Gastrocnemius medialis (tissue), 4 donors: Measurements from ENCODE around the gene TMEM51. TPM values are rescaled to one million over a fixed set of nuclear protein-coding genes. Genes with fewer than 3 reads are reported as not detected.

Source experiments
- ATAC-seq, 2 donors: fragments of 150-250 bp; one replicate each; pipeline ENCODE4 v1.9.1; 2016
- DNase-seq, 2 donors: peaks; one replicate each; pipeline ENCODE4 v3.0.0-alpha.2; 2019
- H3K27ac ChIP-seq, 4 donors: fragments of 200-600 bp; sonication (generic); 1 replicate in 1 of 4; 2 replicates in 3 of 4; pipeline ENCODE4 v1.5.1; 2016 to 2018; ENCODE audit warnings: mild to moderate bottlenecking in 2 of 4, moderate library complexity in 1 of 4
- H3K27me3 ChIP-seq, 3 donors: fragments of 200-600 bp; sonication (generic) in 2 of 3; 1 replicate in 1 of 3; 2 replicates in 2 of 3; pipeline versions ENCODE4 v1.5.1 to v1.6.0; 2016 to 2019; ENCODE audit warnings: mild to moderate bottlenecking in 1 of 3, moderate library complexity in 1 of 3
- H3K36me3 ChIP-seq, 2 donors: fragments of 200-600 bp; sonication (generic) in 1 of 2; one replicate each; pipeline ENCODE4 v1.5.1; 2017 to 2018
- H3K4me1 ChIP-seq, 2 donors: fragments of 200-600 bp; sonication (generic) in 1 of 2; one replicate each; pipeline ENCODE4 v1.5.1; 2016 to 2017; ENCODE audit warnings: mild to moderate bottlenecking in 2 of 2
- H3K4me3 ChIP-seq, 4 donors: fragments of 200-600 bp; sonication (generic) in 3 of 4; 1 replicate in 1 of 4; 2 replicates in 3 of 4; pipeline ENCODE4 v1.5.1; 2016 to 2019; ENCODE audit warnings: mild to moderate bottlenecking in 2 of 4
- H3K9me3 ChIP-seq, 3 donors: fragments of 200-600 bp; sonication (generic) in 2 of 3; 1 replicate in 1 of 3; 2 replicates in 2 of 3; pipeline ENCODE4 v1.5.1; 2016 to 2019
- POLR2A ChIP-seq, 2 donors: fragments of 450-650 bp; IDR thresholded peaks; one replicate each; pipeline ENCODE4 v1.6.1; 2017; ENCODE audit warnings: antibody characterized with exemption in 2 of 2, mild to moderate bottlenecking in 2 of 2, moderate library complexity in 2 of 2
- in situ Hi-C, 4 donors: fragments of 200-750 bp; cut with MboI; loops; one replicate each; pipeline versions ENCODE4 v1.15.0 to v1.8.0; 2017; ENCODE audit warnings: low sequenced_read_pairs in 4 of 4
- intact Hi-C: fragments of 100-400 bp; cut with DNase I; formaldehyde crosslinking; loops from one replicate; pipeline ENCODE4 v1.15.1; 2023; ENCODE audit warnings: low total_unique reads
- total RNA-seq, 4 donors: library from RNA; depleted of rRNA; stranded (reverse); fragments of >200 nt; gene quantifications; one replicate each; pipeline versions ENCODE4 v1.1.0 to v1.2.3, GENCODE V29; 2016
- TF ChIP-seq, protein P1 (sequence below), 5 experiments: fragments of 450-650 bp in 3 of 5; fragments of 200-600 bp in 2 of 5; sonication (generic) in 2 of 5; IDR thresholded peaks in 4 of 5; conservative IDR thresholded peaks in 1 of 5; 1 replicate in 4 of 5; 2 replicates in 1 of 5; pipeline ENCODE4 v1.5.1; 2016 to 2019; ENCODE audit warnings: antibody characterized with exemption in 5 of 5, mild to moderate bottlenecking in 3 of 5, moderate library complexity in 3 of 5

TMEM51 gene
- total RNA-seq, 4 donors from 2014 or later: 0.73 to 2.7 (median 1.8) TPM; not detected in 1

DNA sequence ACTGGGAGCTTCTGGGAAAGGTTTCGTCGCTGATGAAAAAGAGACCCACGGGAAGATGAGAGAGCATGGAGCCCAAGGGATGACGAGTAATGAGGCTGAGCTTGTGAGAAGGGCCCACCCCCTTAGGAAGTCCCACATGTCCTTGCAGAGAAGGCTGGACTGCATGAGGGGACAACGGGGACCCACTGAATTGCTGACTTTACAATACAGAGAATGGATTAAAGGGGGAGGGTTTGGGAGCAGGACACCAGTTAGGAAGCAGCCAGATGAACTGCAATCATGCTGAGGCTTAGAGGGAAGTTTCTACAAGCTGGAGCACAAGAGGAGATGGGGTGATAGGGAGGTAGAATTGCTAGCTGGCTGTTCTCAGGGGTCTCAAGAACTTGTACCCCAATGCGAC is 5.5 kb upstream of the TMEM51 start:
- no peak for ATAC-seq
- no peak overlapping the region for H3K27ac ChIP-seq
- peaks cover 0 to 7% of the 10 kb centered on the region in 2 donors for H3K4me1 ChIP-seq
- H3K27me3 ChIP-seq: peaks cover 2 to 18% (median 16%) of the 10 kb centered on the region in 3 donors
- no peaks in the 10 kb centered on the region for H3K9me3 ChIP-seq
- H3K36me3 ChIP-seq: no peaks in the 10 kb centered on the region
- no peak for TF ChIP-seq POLR2A (IDR thresholded peaks at IDR 0.05)
- in situ Hi-C loops (loop anchor here in 1 of 4 donors (25.0 kb wide), 1 partner anchor 289 kb away; the partner anchor contains the start of gene CTRC), intact Hi-C loops (no loop called here)
- H3K4me3 ChIP-seq: no peak overlapping the region
- DNase-seq: no peak

DNA sequence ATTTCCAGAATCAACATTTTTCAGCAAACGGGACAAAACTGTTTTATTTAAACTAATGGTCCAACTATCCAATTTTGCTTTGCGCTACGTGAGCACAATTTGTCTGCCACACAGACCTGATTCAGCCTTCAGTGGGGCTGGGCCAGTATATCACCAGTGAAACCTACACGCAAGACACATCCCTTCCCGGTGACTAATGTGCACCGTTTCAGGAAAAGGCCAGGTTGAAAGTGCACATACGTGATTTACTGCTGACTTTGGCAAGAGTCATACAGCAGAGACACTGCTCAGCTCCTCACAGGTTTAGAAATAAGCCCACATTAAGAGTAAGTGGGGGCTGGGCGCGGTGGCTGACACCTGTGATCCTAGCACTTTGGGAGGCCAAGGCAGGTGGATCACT is 5.1 kb upstream of the TMEM51 start:
- Histone ChIP-seq H3K36me3 (no peaks in the 10 kb centered on the region), H3K27me3 (peaks cover 2 to 19% (median 16%) of the 10 kb centered on the region in 3 donors), H3K4me3 (no peak overlapping the region), H3K9me3 (no peaks in the 10 kb centered on the region), H3K27ac (no peak overlapping the region), H3K4me1 (peaks cover 0 to 10% of the 10 kb centered on the region in 2 donors)
- in situ Hi-C loops (loop anchor here in 1 of 4 donors (25.0 kb wide), 1 partner anchor 289 kb away; the partner anchor contains the start of gene CTRC), intact Hi-C loops (no loop called here)
- no peak for ATAC-seq
- no peak for TF ChIP-seq POLR2A (IDR thresholded peaks at IDR 0.05)
- TF ChIP-seq, protein P1, sequence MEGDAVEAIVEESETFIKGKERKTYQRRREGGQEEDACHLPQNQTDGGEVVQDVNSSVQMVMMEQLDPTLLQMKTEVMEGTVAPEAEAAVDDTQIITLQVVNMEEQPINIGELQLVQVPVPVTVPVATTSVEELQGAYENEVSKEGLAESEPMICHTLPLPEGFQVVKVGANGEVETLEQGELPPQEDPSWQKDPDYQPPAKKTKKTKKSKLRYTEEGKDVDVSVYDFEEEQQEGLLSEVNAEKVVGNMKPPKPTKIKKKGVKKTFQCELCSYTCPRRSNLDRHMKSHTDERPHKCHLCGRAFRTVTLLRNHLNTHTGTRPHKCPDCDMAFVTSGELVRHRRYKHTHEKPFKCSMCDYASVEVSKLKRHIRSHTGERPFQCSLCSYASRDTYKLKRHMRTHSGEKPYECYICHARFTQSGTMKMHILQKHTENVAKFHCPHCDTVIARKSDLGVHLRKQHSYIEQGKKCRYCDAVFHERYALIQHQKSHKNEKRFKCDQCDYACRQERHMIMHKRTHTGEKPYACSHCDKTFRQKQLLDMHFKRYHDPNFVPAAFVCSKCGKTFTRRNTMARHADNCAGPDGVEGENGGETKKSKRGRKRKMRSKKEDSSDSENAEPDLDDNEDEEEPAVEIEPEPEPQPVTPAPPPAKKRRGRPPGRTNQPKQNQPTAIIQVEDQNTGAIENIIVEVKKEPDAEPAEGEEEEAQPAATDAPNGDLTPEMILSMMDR (IDR thresholded peaks at IDR 0.05 in 4 of 5, conservative IDR thresholded peaks at IDR 0.05 in 1 of 5): no peak
- DNase-seq: no peak

DNA sequence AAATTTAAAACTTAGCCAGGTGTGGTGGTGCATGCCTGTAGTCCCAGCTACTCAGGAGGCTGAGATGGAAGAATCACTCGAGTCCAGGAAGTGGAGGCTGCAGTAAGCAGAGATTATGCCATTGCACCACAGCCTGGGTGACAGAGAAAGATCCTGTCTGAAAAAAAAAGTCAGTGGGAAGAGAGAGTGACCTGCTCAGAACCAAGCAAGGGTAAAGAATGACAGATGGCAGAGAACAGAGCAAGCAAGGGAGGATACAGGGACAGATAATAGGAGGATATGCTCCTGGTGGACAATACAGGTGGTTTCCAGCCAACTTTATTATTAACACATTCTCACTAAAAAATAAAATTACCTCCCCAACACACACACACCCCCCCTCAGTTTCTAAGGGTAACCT is 4.6 kb upstream of the TMEM51 start:
- H3K27ac ChIP-seq: no peak overlapping the region
- TF ChIP-seq, protein P1 (IDR thresholded peaks at IDR 0.05 in 4 of 5, conservative IDR thresholded peaks at IDR 0.05 in 1 of 5): no peak
- TF ChIP-seq POLR2A (IDR thresholded peaks at IDR 0.05): no peak
- H3K36me3 ChIP-seq: no peaks in the 10 kb centered on the region
- no peak overlapping the region for H3K4me3 ChIP-seq
- intact Hi-C loops: no loop called here
- peaks cover 4 to 22% (median 17%) of the 10 kb centered on the region in 3 donors for H3K27me3 ChIP-seq
- peaks cover 0 to 10% of the 10 kb centered on the region in 2 donors for H3K4me1 ChIP-seq
- no peak for DNase-seq
- no peaks in the 10 kb centered on the region for H3K9me3 ChIP-seq
- ATAC-seq: no peak
- in situ Hi-C loops: loop anchor here in 1 of 4 donors (25.0 kb wide), 1 partner anchor 288 kb away; the partner anchor contains the start of gene CTRC

DNA sequence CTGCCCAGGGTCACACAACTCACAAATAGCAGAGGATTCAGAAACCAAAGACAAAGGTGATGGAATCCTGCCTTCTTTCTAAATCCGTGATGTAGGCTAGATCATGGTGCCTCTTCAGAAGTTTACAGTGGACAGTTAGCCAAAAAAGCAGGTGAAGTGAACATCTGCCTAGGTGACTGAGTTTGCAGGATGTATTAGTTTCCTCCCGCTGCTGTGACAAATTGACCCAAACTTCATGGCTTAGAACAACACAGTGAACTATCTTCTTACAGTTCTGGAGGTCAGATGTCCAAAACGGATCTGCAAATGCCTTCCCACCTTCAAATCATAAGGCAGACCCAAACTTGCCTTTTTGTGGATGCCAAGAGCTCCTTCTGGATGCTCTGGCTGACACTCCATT is 3.2 kb upstream of the TMEM51 start:
- in situ Hi-C loops: loop anchor here in 2 of 4 donors (5.0 to 10.0 kb wide), 2 partner anchors 122 to 124 kb away; no protein-coding TSS in a partner anchor

DNA sequence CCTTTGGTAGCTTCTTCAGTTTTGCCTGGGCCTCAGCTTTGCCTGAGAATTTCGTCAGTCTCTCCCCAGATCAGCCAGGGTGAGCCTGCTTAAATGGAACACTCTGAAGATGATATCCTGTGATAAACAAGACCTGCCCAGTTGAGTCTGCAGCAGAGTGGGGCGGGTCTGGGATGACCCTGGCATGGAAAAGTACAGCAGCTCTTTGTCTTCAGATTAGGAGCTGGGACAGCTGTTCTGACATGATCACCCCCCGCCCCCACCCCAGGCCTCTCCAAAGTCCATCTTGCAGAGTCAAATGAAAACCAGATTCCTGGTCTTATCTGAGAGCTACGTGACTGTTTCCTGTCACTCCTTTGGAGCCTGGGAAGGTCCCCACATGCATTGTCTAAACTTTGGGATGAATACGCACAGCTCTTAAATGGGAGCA is 2.2 kb upstream of the TMEM51 start:
- no peak overlapping the region for H3K4me3 ChIP-seq
- DNase-seq: no peak
- in situ Hi-C loops (loop anchor here in 2 of 4 donors (5.0 to 10.0 kb wide), 2 partner anchors 121 to 123 kb away; no protein-coding TSS in a partner anchor), intact Hi-C loops (loop anchor here (10.0 kb wide), 1 partner anchor 153 kb away; no protein-coding TSS in a partner anchor)
- no peaks in the 10 kb centered on the region for H3K36me3 ChIP-seq
- no peaks in the 10 kb centered on the region for H3K9me3 ChIP-seq
- H3K27ac ChIP-seq: no peak overlapping the region
- H3K27me3 ChIP-seq: peaks cover 7 to 29% (median 22%) of the 10 kb centered on the region in 3 donors
- peaks cover 0 to 14% of the 10 kb centered on the region in 2 donors for H3K4me1 ChIP-seq
- no peak for ATAC-seq
- TF ChIP-seq, protein P1 (IDR thresholded peaks at IDR 0.05 in 4 of 5, conservative IDR thresholded peaks at IDR 0.05 in 1 of 5): no peak
- no peak for TF ChIP-seq POLR2A (IDR thresholded peaks at IDR 0.05)

More for the DNA sequence above, 3.2 kb upstream of the TMEM51 start:
- DNase-seq (no peak), ATAC-seq (no peak)
- no peak overlapping the region for H3K4me3 ChIP-seq
- no peak overlapping the region for H3K27ac ChIP-seq
- peaks cover 0 to 14% of the 10 kb centered on the region in 2 donors for H3K4me1 ChIP-seq
- no peaks in the 10 kb centered on the region for H3K36me3 ChIP-seq
- no peaks in the 10 kb centered on the region for H3K9me3 ChIP-seq
- intact Hi-C loops: loop anchor here (10.0 kb wide), 1 partner anchor 154 kb away; no protein-coding TSS in a partner anchor
- peaks cover 7 to 29% (median 22%) of the 10 kb centered on the region in 3 donors for H3K27me3 ChIP-seq
- TF ChIP-seq, protein P1 (IDR thresholded peaks at IDR 0.05 in 4 of 5, conservative IDR thresholded peaks at IDR 0.05 in 1 of 5): no peak
- no peak for TF ChIP-seq POLR2A (IDR thresholded peaks at IDR 0.05)
